GM21576 (cell line): ENCODE data around the gene E2F4.

Experiments used
- ATAC-seq: cut with Tn5 transposase; IDR thresholded peaks from one replicate; pipeline ENCODE4 v1.9.1; 2021; ENCODE audit warnings: mild to moderate bottlenecking, moderate library complexity; ENCODE audit not compliant: unreplicated experiment

The E2F4 gene, protein sequence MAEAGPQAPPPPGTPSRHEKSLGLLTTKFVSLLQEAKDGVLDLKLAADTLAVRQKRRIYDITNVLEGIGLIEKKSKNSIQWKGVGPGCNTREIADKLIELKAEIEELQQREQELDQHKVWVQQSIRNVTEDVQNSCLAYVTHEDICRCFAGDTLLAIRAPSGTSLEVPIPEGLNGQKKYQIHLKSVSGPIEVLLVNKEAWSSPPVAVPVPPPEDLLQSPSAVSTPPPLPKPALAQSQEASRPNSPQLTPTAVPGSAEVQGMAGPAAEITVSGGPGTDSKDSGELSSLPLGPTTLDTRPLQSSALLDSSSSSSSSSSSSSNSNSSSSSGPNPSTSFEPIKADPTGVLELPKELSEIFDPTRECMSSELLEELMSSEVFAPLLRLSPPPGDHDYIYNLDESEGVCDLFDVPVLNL

DNA sequence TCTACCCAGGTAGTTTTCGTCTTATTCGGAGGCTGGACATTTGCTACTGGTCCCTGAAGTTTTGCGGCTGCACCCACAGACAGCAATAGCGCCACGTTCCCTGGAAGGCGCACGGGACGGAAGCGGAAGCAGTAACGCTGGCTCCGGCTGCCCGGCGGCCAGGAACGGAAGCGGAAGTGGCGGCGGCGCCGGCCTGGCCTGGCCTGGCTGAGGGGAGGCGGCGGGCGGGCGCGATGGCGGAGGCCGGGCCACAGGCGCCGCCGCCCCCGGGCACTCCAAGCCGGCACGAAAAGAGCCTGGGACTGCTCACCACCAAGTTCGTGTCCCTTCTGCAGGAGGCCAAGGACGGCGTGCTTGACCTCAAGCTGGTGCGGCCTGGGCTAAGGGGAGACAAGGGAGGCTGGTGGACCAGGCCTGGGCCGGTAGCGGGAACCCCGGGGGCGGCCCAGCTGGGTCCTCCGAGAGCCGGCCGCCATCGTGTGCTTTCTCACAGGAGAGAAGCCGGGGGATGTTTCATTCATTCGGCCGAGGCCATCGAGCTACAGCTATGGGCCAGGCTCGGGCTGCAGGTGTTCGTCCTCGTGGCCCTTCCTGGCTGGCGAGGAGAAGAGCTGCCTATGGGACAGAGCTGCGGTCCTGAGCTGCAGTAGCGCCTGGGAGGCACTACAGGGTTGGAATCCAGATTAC lies at the start of gene E2F4:
Gene E2F4, plus strand, starts transcription at position 161 of the 687 bp plus-strand sequence. Its CDS starts 73 bp downstream, at position 234.
- ATAC-seq: peak; percentile 78

- no peak for ATAC-seq
These were observed 49.6 kb upstream of the E2F4 start for GRCh38 chr16:67142342-67142741.

GRCh38 chr16:67144943-67145342 lies 47.0 kb upstream of the E2F4 start:
- ATAC-seq: no peak

- ATAC-seq: no peak
These were observed 46.2 kb upstream of the E2F4 start for GRCh38 chr16:67145746-67146145.

GRCh38 chr16:67146523-67147357 lies 45.2 kb upstream of the E2F4 start:
- no peak for ATAC-seq

DNA sequence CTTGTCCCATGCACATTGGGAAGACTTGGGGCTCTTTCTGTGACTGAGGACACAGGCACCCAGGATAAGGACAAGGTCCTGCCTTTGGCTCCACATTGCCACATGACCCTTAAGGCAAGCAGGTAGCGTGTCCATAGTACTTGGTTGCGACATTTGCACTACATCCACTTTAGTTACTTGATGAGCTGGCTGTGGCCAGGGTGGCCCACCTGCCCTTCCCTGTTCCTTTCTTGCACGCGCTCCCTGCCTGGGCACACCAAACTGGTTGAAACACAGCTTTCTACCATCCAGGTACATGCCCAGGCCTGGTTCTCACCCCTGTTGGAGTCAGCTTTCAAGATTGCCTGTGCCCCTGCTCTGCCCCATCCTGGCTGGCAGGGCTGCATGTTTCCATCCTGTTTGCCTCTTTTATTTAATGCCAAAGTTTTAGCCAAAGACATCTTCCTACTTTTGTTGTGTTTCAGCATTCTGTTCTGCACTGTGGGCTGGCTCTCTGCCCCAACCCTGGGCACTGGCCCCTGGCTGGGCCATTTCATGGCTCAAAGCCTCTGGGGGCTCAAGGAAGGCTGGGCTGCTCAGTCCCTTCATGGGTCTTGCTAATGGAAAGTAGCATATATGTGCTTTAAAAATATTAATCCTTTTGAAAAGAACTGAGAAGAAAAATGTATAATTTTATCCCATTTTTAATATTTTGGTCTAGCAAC lies 44.4 kb upstream of the E2F4 start:
- ATAC-seq: no peak

DNA sequence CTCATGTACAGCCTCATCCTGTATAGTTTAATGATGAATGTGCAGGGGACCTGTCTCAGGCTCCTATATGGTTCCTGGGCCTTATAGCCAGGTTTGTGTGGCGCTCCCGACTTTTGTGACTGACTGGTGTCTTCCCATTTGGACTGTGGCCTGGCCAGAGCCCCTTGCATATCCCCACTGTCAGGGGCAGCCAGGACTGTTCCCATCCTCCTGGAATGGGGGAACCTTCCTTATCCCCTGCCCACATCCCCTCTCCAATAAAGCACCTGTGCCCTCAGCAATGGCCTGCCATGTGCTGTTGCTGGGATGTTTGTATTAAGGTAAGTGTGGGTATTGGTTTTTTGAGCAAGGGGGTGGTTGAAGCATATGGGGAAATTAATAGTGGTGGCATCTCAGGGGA lies 43.7 kb upstream of the E2F4 start:
- ATAC-seq: no peak

- ATAC-seq: no peak
These were observed 43.2 kb upstream of the E2F4 start for GRCh38 chr16:67148656-67149275.

- no peak for ATAC-seq
These were observed 42.5 kb upstream of the E2F4 start for GRCh38 chr16:67149276-67150046.

DNA sequence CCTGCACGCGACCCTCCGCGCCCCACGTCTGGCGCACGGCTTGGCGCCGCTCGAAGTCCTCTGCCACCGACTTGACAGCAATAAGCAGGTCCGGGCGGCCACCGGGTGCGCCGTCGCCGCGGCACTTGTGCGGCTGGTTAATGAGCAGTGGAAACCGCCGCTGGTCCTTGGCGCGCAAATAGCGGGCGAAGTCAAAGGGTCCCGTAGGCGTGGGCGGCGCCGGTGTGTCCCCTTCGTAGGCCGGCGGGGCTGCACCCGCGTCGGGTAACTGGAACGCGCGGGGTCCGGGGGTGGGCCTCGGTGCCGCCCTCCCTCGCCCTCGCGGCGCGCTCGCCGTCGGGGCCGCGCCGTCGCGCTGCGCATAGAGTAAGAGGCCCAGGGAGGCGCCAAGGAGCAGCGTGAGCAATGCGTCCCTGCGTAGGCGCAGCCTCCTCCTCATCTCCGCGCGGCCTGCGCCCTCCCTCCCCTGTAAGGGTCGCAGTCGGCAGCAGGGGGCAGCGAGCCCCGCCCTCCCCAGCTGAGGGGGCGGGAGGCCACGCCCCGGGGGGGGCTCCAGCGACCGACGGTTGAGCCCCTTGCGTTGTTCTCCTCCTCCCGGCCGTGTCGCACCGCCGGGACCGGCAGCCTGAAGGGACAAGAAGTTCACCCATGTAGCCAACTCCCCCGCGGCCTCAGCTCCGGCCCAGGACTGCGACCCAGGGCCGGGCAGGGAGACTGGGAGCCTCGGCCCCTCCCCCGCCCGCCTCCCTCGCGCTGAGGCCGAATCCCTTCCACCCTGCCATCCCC lies 41.7 kb upstream of the E2F4 start:
- ATAC-seq: no peak

DNA sequence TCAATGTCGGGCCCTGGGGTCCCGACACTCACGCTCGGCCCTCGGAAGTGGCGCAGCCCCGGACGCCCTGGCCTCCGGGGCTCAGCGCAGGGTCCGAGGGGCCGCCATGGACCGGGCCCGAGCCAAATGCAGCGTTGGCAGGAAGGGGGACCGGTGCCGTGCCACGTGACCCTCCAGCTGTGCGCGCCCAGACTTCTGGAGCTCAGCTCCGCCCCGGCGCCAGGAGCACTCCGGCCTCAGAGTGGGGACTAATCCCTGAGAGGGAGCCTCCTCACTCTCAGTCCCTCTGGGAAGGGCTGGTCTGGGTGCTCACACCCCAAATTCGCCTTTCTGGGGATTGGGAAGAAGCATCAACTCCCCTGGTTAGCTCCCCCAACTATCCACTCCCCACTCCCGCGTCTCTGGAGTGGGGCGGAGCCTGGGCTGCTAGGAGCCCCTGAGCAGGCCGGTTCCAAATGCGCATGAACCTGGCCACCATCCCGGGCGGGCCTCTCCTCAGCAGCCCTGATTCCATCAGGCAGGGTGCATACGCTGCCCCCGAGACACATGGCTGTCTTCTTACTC lies 41.0 kb upstream of the E2F4 start, which contains the start of gene B3GNT9:
Gene B3GNT9, minus strand, starts transcription at position 166 of the 564 bp plus-strand sequence. CDS start 513 bp downstream, outside the sequence.
- no peak for ATAC-seq

GRCh38 chr16:67151431-67152097 lies 40.4 kb upstream of the E2F4 start:
- no peak for ATAC-seq

- ATAC-seq: no peak
These were observed 37.2 kb upstream of the E2F4 start for GRCh38 chr16:67154578-67155294.

- no peak for ATAC-seq
These were observed 36.4 kb upstream of the E2F4 start for GRCh38 chr16:67155295-67156142.

- ATAC-seq: no peak
These were observed 35.7 kb upstream of the E2F4 start for GRCh38 chr16:67156143-67156844.
